AG04450 (cell line): ENCODE data around the gene CPPED1. TPM values are rescaled to one million over a fixed set of nuclear protein-coding genes. Genes with fewer than 3 reads are reported as not detected.

ENCODE experiments used
- CTCF ChIA-PET: fragments of 300-600, 350-600 bp; formaldehyde crosslinking; extraction: SDS; loops from one replicate; lab custom pipeline; 2022; ENCODE audit warnings: antibody characterized with exemption, inconsistent platforms; lab: Charles Lee
- POLR2A ChIA-PET: fragments of 350-600 bp; formaldehyde crosslinking; extraction: SDS; loops from one replicate; lab custom pipeline; 2021; ENCODE audit warnings: antibody characterized with exemption, inconsistent platforms; lab: Yijun Ruan, JAX
- DNase-seq: peaks from one replicate; pipeline ENCODE4 v3.0.0-alpha.2; 2011; ENCODE audit warnings: low read depth, low spot score
- H3K27ac ChIP-seq: one replicate; pipeline ENCODE4 v1.5.1; 2012; ENCODE audit warnings: low read depth, low read length, control low read depth
- H3K27me3 ChIP-seq: one replicate; pipeline ENCODE4 v1.6.0; 2012; ENCODE audit warnings: low read length; ENCODE audit not compliant: control insufficient read depth, insufficient read depth
- H3K4me3 ChIP-seq: 2 replicates; pipeline ENCODE4 v1.5.1; 2011; ENCODE audit warnings: mild to moderate bottlenecking, low read depth, low read length, control low read depth
- H3K9me3 ChIP-seq: 2 replicates; pipeline ENCODE4 v1.5.1; 2012; ENCODE audit warnings: low read length; ENCODE audit not compliant: control insufficient read depth, insufficient read depth
- CTCF ChIP-seq: IDR thresholded peaks from 2 replicates; pipeline ENCODE4 v1.5.1; 2011; ENCODE audit warnings: low read depth, low read length, control low read depth, inconsistent platforms
- polyA plus RNA-seq: library from polyadenylated mRNA; depleted of rRNA; stranded (reverse); fragments of >200 nt; gene quantifications from 2 replicates; pipeline ENCODE4 v1.2.3, GENCODE V29; 2011

Gene CPPED1
- polyA plus RNA-seq, 1 experiment = 7.7 TPM

GRCh38 chr16:12681653-12682052 lies 122.0 kb downstream of the CPPED1 start:
- POLR2A ChIA-PET = interaction anchor here (0.6 kb wide), 1 partner anchor 30 kb away, joined by 4 read pairs; no protein-coding TSS in a partner anchor
- no peak for DNase-seq

GRCh38 chr16:12680531-12680930 lies 123.2 kb downstream of the CPPED1 start:
- TF ChIP-seq CTCF = no peak
- ChIA-PET CTCF (no interaction called here), POLR2A (no interaction called here)

More at GRCh38 chr16:12681653-12682052, 122.0 kb downstream of the CPPED1 start:
- H3K4me3 ChIP-seq = no peak overlapping the region
- no peaks in the 10 kb centered on the region for H3K27me3 ChIP-seq
- peaks cover 24% of the 10 kb centered on the region for H3K9me3 ChIP-seq
- no peak overlapping the region for H3K27ac ChIP-seq
- no peak for TF ChIP-seq CTCF
- CTCF ChIA-PET = no interaction called here

GRCh38 chr16:12679660-12680272 lies 123.9 kb downstream of the CPPED1 start:
- Histone ChIP-seq H3K9me3 (peaks cover 18% of the 10 kb centered on the region), H3K4me3 (no peak overlapping the region), H3K27me3 (no peaks in the 10 kb centered on the region), H3K27ac (no peak overlapping the region)
- DNase-seq = no peak
- CTCF ChIA-PET = no interaction called here
- POLR2A ChIA-PET = no interaction called here
- TF ChIP-seq CTCF = no peak

More at GRCh38 chr16:12680531-12680930, 123.2 kb downstream of the CPPED1 start:
- Histone ChIP-seq H3K27me3 (no peaks in the 10 kb centered on the region), H3K27ac (no peak overlapping the region), H3K9me3 (peaks cover 20% of the 10 kb centered on the region), H3K4me3 (no peak overlapping the region)
- no peak for DNase-seq

- Histone ChIP-seq H3K4me3 (no peak overlapping the region), H3K9me3 (peaks cover 24% of the 10 kb centered on the region), H3K27me3 (no peaks in the 10 kb centered on the region), H3K27ac (no peak overlapping the region)
- no peak for DNase-seq
- no peak for TF ChIP-seq CTCF
- CTCF ChIA-PET = no interaction called here
- POLR2A ChIA-PET = no interaction called here
These were observed 124.7 kb downstream of the CPPED1 start for GRCh38 chr16:12678983-12679382.

GRCh38 chr16:12677502-12677901 lies 126.2 kb downstream of the CPPED1 start:
- CTCF ChIA-PET = no interaction called here
- TF ChIP-seq CTCF = no peak

More at GRCh38 chr16:12677502-12677901, 126.2 kb downstream of the CPPED1 start:
- no peak overlapping the region for H3K4me3 ChIP-seq
- no peak overlapping the region for H3K27ac ChIP-seq
- H3K27me3 ChIP-seq = no peaks in the 10 kb centered on the region
- POLR2A ChIA-PET = no interaction called here
- no peak for DNase-seq
- peaks cover 24% of the 10 kb centered on the region for H3K9me3 ChIP-seq
